Measurements from ENCODE around the gene TEN1.

The TEN1 gene

GRCh38 chr17:75978938-75979704 lies at the start of gene TEN1, which contains the start of gene ACOX1:
TSS of gene TEN1 (plus strand) at chr17:75979240. CDS start at chr17:75986193, 6,953 bp downstream.
TSS of gene ACOX1 (minus strand) at chr17:75979166. CDS start at chr17:75979073, 93 bp downstream.
- Mint-ChIP-seq H3K9me3 (no peaks in the 10 kb centered on the region), H3K27ac (peak within 1 kb of the TSS; percentile 99), H3K4me1 (ENCODE audit: low read depth) (peaks cover 35% of the 10 kb centered on the region), H3K4me3 (peak within 1 kb of the TSS; percentile 99), H3K36me3 (ENCODE audit: low read depth) (peaks cover 11% of the 10 kb centered on the region), H3K27me3 (ENCODE audit: low read depth) (no peaks in the 10 kb centered on the region)
- peak; percentile 94 for DNase-seq (ENCODE audit: low spot score)

DNA sequence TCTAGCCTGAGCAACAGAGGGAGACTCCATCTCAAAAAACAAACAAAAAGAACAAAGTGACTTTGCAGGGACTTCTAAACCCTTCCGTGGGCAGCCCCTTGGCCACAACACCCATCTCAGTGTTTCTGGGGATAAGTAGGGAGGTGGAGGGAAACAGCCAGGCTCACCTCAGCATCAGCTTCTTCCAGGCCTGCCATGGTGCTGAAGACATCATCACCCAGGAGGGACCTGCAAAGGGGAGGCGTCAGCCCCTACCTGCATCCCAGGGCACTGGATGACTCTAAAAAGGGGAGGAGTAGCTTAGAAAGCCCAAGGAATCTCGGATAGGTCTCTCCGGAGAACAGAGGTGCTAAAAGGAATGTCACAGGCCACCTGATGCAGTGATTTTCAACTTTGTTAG lies 48.0 kb upstream of the TEN1 start:
- Mint-ChIP-seq H3K4me3 (no peak overlapping the region), H3K36me3 (ENCODE audit: low read depth) (no peaks in the 10 kb centered on the region)

GRCh38 chr17:75932852-75933251 lies 46.2 kb upstream of the TEN1 start:
- Mint-ChIP-seq H3K36me3 (ENCODE audit: low read depth) (no peaks in the 10 kb centered on the region), H3K4me1 (ENCODE audit: low read depth) (no peaks in the 10 kb centered on the region), H3K4me3 (no peak overlapping the region), H3K27ac (no peak overlapping the region), H3K27me3 (ENCODE audit: low read depth) (no peaks in the 10 kb centered on the region), H3K9me3 (no peaks in the 10 kb centered on the region)
- no peak for DNase-seq (ENCODE audit: low spot score)

More for the DNA sequence above, 48.0 kb upstream of the TEN1 start:
- Mint-ChIP-seq H3K27me3 (ENCODE audit: low read depth) (no peaks in the 10 kb centered on the region), H3K27ac (no peak overlapping the region), H3K4me1 (ENCODE audit: low read depth) (no peaks in the 10 kb centered on the region), H3K9me3 (no peaks in the 10 kb centered on the region)
- DNase-seq (ENCODE audit: low spot score) = no peak

DNA sequence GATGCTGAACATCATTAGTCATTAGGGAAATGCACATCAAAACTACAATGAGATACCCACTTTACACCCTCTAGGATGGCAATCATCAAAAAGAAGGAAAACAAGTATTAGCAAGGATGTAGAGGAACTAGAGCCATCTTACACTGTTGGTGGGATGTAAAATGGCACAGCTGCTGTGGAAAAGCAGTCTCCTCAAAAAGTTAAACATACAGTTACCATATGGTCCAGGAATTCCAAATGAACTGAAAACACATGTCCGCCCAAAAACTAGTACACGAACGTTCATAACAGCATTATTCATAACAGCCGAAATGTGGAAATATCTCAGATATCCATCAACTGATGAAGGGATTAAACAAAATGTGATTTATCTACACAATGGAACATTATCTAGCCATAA lies 45.2 kb upstream of the TEN1 start:
- H3K27ac Mint-ChIP-seq = no peak overlapping the region
- no peak for DNase-seq (ENCODE audit: low spot score)

GRCh38 chr17:75937652-75938051 lies 41.4 kb upstream of the TEN1 start:
- H3K27ac Mint-ChIP-seq = no peak overlapping the region
- H3K27me3 Mint-ChIP-seq (ENCODE audit: low read depth) = no peaks in the 10 kb centered on the region
- peaks cover 12% of the 10 kb centered on the region for H3K4me1 Mint-ChIP-seq (ENCODE audit: low read depth)
- no peak for DNase-seq (ENCODE audit: low spot score)
- H3K4me3 Mint-ChIP-seq = no peak overlapping the region
- H3K36me3 Mint-ChIP-seq (ENCODE audit: low read depth) = no peaks in the 10 kb centered on the region
- H3K9me3 Mint-ChIP-seq = no peaks in the 10 kb centered on the region

More for the DNA sequence above, 45.2 kb upstream of the TEN1 start:
- Mint-ChIP-seq H3K27me3 (ENCODE audit: low read depth) (no peaks in the 10 kb centered on the region), H3K36me3 (ENCODE audit: low read depth) (no peaks in the 10 kb centered on the region), H3K4me1 (ENCODE audit: low read depth) (no peaks in the 10 kb centered on the region), H3K9me3 (no peaks in the 10 kb centered on the region), H3K4me3 (no peak overlapping the region)

DNA sequence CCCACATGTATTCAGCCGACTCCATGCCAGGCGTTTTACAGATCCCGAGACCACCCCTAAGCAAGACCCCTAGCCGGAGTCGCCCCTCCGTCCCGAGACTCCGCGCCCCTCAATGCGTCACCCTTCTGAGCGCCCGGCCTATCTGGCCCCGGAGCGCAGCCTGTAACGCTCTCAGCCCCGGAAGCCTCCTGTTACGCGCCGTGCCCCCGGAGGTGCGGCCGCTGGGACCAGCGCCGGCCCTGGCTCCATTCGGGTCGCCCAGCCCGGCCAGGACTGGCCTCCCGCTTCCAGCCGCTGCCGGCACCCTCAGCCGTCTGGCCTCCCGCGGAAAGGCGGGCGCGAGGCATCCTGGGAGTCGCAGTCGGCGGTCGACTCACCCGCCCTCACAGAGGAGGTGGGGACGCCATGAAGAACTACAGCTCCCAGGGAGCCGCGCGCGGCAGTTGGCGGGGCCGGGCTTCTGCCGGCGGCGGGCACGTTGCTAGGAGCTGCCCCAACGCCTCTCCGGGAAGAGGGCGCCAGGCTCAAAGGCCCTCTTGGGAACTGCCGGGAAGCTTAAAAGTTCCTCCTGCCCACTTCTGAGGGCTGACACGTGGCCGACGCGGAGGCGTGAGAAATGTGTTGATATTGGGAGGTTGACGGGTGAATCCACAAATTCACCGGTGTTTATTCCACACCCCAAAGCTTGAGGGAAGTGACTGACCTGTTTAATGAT lies 38.2 kb upstream of the TEN1 start, which contains the start of gene FBF1:
Gene FBF1 (minus strand): TSS at position 316 of the 715 bp plus-strand sequence. CDS start 2,893 bp downstream, outside the sequence.
- Mint-ChIP-seq H3K36me3 (ENCODE audit: low read depth) (no peaks in the 10 kb centered on the region), H3K4me1 (ENCODE audit: low read depth) (peaks cover 12% of the 10 kb centered on the region), H3K27me3 (ENCODE audit: low read depth) (no peaks in the 10 kb centered on the region), H3K27ac (peak within 1 kb of the TSS; percentile 80), H3K9me3 (no peaks in the 10 kb centered on the region), H3K4me3 (peak within 1 kb of the TSS; percentile 87)
- peak; percentile 91 for DNase-seq (ENCODE audit: low spot score)

- Mint-ChIP-seq H3K27me3 (ENCODE audit: low read depth) (no peaks in the 10 kb centered on the region), H3K36me3 (ENCODE audit: low read depth) (no peaks in the 10 kb centered on the region), H3K4me3 (peak overlapping the region; percentile 87), H3K4me1 (ENCODE audit: low read depth) (peaks cover 12% of the 10 kb centered on the region), H3K27ac (peak overlapping the region; percentile 71), H3K9me3 (no peaks in the 10 kb centered on the region)
- DNase-seq (ENCODE audit: low spot score) = no peak
Measured at GRCh38 chr17:75941442-75941819, 37.6 kb upstream of the TEN1 start.

DNA sequence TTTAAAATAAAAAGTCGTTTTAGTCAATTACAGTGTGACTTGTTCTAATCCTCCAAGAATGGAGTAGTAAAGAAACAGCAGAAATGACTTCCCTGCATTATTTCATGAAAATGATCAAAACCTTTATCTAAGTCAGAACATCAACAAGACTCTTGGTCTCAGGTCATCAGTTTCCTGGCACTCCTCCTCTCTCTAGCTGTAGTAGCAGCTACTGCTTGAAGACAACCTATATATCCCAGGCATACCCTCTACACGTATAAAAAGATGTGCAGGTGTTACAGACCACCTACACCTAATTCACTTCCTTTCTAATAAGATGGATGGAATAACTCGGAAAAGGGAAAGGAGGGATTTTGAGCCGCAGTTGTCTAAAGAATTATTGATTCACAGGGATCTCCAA lies 36.6 kb upstream of the TEN1 start:
- Mint-ChIP-seq H3K4me1 (ENCODE audit: low read depth) (peaks cover 12% of the 10 kb centered on the region), H3K4me3 (no peak overlapping the region), H3K27me3 (ENCODE audit: low read depth) (no peaks in the 10 kb centered on the region), H3K27ac (no peak overlapping the region), H3K9me3 (no peaks in the 10 kb centered on the region), H3K36me3 (ENCODE audit: low read depth) (peaks cover 2% of the 10 kb centered on the region)
- no peak for DNase-seq (ENCODE audit: low spot score)

DNA sequence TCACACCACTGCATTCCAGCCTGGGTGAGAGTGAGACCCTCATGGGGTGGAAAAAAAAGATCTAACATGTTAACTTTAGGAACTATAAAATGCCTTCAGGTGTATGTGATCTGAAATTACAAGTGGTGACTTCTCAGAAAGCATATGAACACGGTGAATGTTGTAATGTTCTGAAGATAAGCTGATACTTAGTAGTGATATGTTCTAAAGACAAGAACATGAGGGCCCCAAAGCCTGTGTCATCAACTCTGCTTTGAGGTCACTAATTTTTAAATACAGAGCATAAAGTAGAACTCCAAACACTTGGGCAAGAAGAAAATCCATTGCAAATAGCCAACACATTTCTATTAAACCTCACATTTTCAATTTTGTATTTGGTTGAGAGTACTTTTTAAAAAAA lies 35.5 kb upstream of the TEN1 start:
- peaks cover 7% of the 10 kb centered on the region for H3K36me3 Mint-ChIP-seq (ENCODE audit: low read depth)
- H3K27me3 Mint-ChIP-seq (ENCODE audit: low read depth) = no peaks in the 10 kb centered on the region
- H3K27ac Mint-ChIP-seq = no peak overlapping the region
- DNase-seq (ENCODE audit: low spot score) = no peak
- H3K4me1 Mint-ChIP-seq (ENCODE audit: low read depth) = peaks cover 12% of the 10 kb centered on the region
- no peaks in the 10 kb centered on the region for H3K9me3 Mint-ChIP-seq
- no peak overlapping the region for H3K4me3 Mint-ChIP-seq

GRCh38 chr17:75945211-75945610 lies 33.8 kb upstream of the TEN1 start:
- Mint-ChIP-seq H3K27me3 (ENCODE audit: low read depth) (no peaks in the 10 kb centered on the region), H3K9me3 (no peaks in the 10 kb centered on the region), H3K36me3 (ENCODE audit: low read depth) (peaks cover 18% of the 10 kb centered on the region), H3K4me1 (ENCODE audit: low read depth) (peaks cover 15% of the 10 kb centered on the region), H3K4me3 (no peak overlapping the region), H3K27ac (no peak overlapping the region)
- no peak for DNase-seq (ENCODE audit: low spot score)

DNA sequence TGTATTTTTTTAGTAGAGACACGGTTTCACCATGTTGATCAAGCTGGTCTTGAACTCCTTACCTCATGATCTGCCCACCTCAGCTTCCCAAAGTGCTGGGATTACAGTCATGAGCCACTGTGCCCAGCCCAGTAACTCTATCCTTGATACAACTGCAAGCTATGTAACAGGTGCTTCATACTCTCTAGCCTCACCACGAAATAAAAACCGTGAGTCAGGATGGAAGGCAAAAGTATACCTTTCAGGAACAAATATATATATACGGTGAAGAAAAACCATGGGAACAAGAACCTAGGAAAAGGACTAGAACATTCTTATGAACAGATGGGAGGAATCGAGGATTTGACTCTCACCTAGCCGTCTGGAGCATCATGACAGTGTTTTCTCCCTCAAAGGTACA lies 28.6 kb upstream of the TEN1 start:
- Mint-ChIP-seq H3K4me1 (ENCODE audit: low read depth) (peaks cover 22% of the 10 kb centered on the region), H3K4me3 (peak overlapping the region; percentile 65), H3K9me3 (no peaks in the 10 kb centered on the region), H3K36me3 (ENCODE audit: low read depth) (peaks cover 37% of the 10 kb centered on the region), H3K27me3 (ENCODE audit: low read depth) (no peaks in the 10 kb centered on the region), H3K27ac (no peak overlapping the region)
- DNase-seq (ENCODE audit: low spot score) = no peak

GRCh38 chr17:75950855-75951554 lies 28.0 kb upstream of the TEN1 start:
- Mint-ChIP-seq H3K4me3 (peak overlapping the region; percentile 65), H3K27ac (peak overlapping the region; percentile 79), H3K27me3 (ENCODE audit: low read depth) (no peaks in the 10 kb centered on the region), H3K4me1 (ENCODE audit: low read depth) (peaks cover 22% of the 10 kb centered on the region), H3K9me3 (no peaks in the 10 kb centered on the region), H3K36me3 (ENCODE audit: low read depth) (peaks cover 41% of the 10 kb centered on the region)
- DNase-seq (ENCODE audit: low spot score) = peak; percentile 10

GRCh38 chr17:75959051-75959838 lies 19.8 kb upstream of the TEN1 start:
- H3K36me3 Mint-ChIP-seq (ENCODE audit: low read depth) = peaks cover 16% of the 10 kb centered on the region
- no peak overlapping the region for H3K4me3 Mint-ChIP-seq
- no peaks in the 10 kb centered on the region for H3K27me3 Mint-ChIP-seq (ENCODE audit: low read depth)
- no peaks in the 10 kb centered on the region for H3K4me1 Mint-ChIP-seq (ENCODE audit: low read depth)
- H3K27ac Mint-ChIP-seq = no peak overlapping the region
- H3K9me3 Mint-ChIP-seq = no peaks in the 10 kb centered on the region
- no peak for DNase-seq (ENCODE audit: low spot score)

Data from T-helper 2 cell treated with Interferon-gamma antibody and Interleukin-4, amounts not matched to agents 5 μg/mL and 100 μg/mL, for 36 hours (primary cell).